ENCODE results near the gene CFAP77.

The CFAP77 gene

GRCh38 chr9:132494857-132495256, 84.8 kb downstream of the CFAP77 start:
- DNase-seq (ENCODE audit: extremely low spot score): no peak
- POLR2A ChIA-PET: no interaction called here

DNA sequence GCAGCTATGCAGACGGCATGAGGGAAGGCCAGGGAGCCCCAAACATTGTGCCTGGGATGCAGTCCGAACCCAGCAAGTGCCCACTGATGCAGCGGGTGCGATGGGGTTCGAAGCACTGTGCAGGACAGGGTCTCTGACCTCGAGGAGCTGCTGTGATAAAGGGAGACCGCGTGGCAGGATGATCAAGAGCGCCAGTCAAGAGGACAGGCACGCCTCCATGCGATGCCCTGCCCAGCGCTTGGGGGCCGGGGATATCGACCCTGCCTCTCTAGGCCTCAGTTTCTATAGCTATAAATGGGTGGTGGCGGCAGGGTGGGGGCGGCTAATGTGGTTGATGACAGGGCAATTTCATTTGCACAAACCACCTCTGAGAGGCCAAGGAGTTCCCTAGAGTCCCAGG, 87.7 kb downstream of the CFAP77 start:
- CTCF ChIA-PET: no interaction called here
- no peak for DNase-seq (ENCODE audit: extremely low spot score)
- POLR2A ChIA-PET: no interaction called here
- TF ChIP-seq SP1 (IDR thresholded peaks at IDR 0.05) (no peak), CTBP1 (IDR thresholded peaks at IDR 0.05; ENCODE audit: borderline replicate concordance) (no peak), ELF4 (IDR thresholded peaks at IDR 0.05) (no peak), SUZ12 (IDR thresholded peaks at IDR 0.05) (no peak), FOXA1 (IDR thresholded peaks at IDR 0.05) (no peak), ZNF384 (IDR thresholded peaks at IDR 0.05) (no peak), ARNT (IDR thresholded peaks at IDR 0.05) (no peak), LEF1 (IDR thresholded peaks at IDR 0.05; ENCODE audit: borderline replicate concordance) (no peak), TARDBP (IDR thresholded peaks at IDR 0.05) (no peak), NFRKB (IDR thresholded peaks at IDR 0.05) (no peak)
- TF ChIP-seq, protein P1, sequence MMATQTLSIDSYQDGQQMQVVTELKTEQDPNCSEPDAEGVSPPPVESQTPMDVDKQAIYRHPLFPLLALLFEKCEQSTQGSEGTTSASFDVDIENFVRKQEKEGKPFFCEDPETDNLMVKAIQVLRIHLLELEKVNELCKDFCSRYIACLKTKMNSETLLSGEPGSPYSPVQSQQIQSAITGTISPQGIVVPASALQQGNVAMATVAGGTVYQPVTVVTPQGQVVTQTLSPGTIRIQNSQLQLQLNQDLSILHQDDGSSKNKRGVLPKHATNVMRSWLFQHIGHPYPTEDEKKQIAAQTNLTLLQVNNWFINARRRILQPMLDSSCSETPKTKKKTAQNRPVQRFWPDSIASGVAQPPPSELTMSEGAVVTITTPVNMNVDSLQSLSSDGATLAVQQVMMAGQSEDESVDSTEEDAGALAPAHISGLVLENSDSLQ (IDR thresholded peaks at IDR 0.05): no peak

More at GRCh38 chr9:132494857-132495256, 84.8 kb downstream of the CFAP77 start:
- TF ChIP-seq FOXK2 (IDR thresholded peaks at IDR 0.05) (no peak), HDGF (IDR thresholded peaks at IDR 0.05; ENCODE audit: borderline replicate concordance) (no peak), CTBP1 (IDR thresholded peaks at IDR 0.05; ENCODE audit: borderline replicate concordance) (no peak), TARDBP (IDR thresholded peaks at IDR 0.05) (no peak), SUZ12 (IDR thresholded peaks at IDR 0.05) (no peak), SP1 (IDR thresholded peaks at IDR 0.05) (no peak), BHLHE40 (IDR thresholded peaks at IDR 0.05; ENCODE audit: borderline replicate concordance) (no peak), LEF1 (IDR thresholded peaks at IDR 0.05; ENCODE audit: borderline replicate concordance) (no peak), ARNT (IDR thresholded peaks at IDR 0.05) (no peak)
- TF ChIP-seq, protein P1 (IDR thresholded peaks at IDR 0.05): no peak
- CTCF ChIA-PET: no interaction called here

DNA sequence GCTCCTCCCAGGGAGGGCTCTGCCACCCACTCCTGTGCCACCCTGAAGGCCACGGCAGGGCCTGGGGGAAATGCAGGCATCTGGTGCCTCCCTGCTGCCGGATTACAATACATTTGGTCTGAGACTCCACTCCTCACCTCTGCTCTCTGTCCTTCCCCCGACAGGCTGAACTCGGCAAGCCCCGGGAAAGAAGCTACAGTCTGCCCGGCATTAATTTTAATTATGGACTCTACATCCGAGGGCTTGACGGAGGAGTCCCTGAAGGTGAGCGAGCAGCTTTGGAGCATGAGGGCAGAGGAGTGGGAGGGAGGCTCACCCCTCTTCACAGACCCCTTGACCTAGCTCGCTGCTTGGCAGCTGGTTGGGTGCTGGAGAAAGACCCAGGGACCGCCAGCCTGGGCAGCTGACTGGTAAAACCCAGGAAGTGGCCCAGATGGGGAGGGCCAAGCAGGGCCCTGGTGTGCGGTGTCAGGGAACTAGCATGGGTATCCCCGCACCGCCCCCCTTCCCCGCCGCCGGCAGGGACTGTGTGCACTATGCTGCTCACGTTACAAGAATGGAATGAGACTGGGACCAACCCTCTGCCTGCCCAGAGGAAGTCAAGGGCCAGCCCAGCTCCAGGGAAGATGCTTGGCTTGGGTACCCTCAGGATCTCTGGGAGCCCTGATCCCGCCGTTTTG, 88.7 kb downstream of the CFAP77 start:
- POLR2A ChIA-PET: no interaction called here
- CTCF ChIA-PET: interaction anchor here (0.5 kb wide), 1 partner anchor 33 kb away, joined by 3 read pairs; no protein-coding TSS in a partner anchor
- DNase-seq (ENCODE audit: extremely low spot score): no peak
- no peak for TF ChIP-seq ARNT (IDR thresholded peaks at IDR 0.05)

GRCh38 chr9:132499251-132499650, 89.2 kb downstream of the CFAP77 start:
- CTCF ChIA-PET: interaction anchor here (0.5 to 0.7 kb wide), 2 partner anchors 32 to 48 kb away, joined by 3 to 4 read pairs; no protein-coding TSS in a partner anchor
- TF ChIP-seq FOXA1 (IDR thresholded peaks at IDR 0.05) (no peak), LEF1 (IDR thresholded peaks at IDR 0.05; ENCODE audit: borderline replicate concordance) (no peak), TARDBP (IDR thresholded peaks at IDR 0.05) (no peak), HDGF (IDR thresholded peaks at IDR 0.05; ENCODE audit: borderline replicate concordance) (no peak), NFRKB (IDR thresholded peaks at IDR 0.05) (no peak), FOXM1 (IDR thresholded peaks at IDR 0.05; ENCODE audit: borderline replicate concordance) (no peak)
- no peak for DNase-seq (ENCODE audit: extremely low spot score)
- POLR2A ChIA-PET: no interaction called here

DNA sequence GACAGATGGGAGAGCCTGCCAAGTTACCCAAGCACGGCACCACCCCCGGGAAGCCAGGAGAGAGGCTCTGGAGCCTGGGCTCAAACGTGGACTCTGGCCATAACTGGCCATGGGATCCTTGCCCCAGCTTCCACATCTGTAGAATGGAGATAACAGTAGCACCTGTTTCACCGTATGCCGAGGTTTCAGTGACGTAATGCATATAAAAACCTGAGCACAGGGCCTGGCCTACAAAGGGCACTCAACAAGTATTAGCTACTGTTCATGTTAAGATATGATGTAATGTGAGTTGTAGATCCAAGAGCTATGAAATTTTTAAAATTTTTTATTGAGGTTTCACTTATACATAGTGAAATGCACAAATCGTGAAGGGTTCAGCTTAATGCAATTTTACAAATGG, 90.2 kb downstream of the CFAP77 start:
- ChIA-PET POLR2A (no interaction called here), CTCF (no interaction called here)
- DNase-seq (ENCODE audit: extremely low spot score): no peak
- TF ChIP-seq L3MBTL2 (conservative IDR thresholded peaks at IDR 0.05) (no peak), ZNF384 (IDR thresholded peaks at IDR 0.05) (no peak), HDGF (IDR thresholded peaks at IDR 0.05; ENCODE audit: borderline replicate concordance) (no peak), FOXK2 (IDR thresholded peaks at IDR 0.05) (no peak), ARNT (IDR thresholded peaks at IDR 0.05) (no peak), ELF4 (IDR thresholded peaks at IDR 0.05) (no peak), TARDBP (IDR thresholded peaks at IDR 0.05) (no peak), CTBP1 (IDR thresholded peaks at IDR 0.05; ENCODE audit: borderline replicate concordance) (no peak), SP1 (IDR thresholded peaks at IDR 0.05) (no peak), FOXM1 (IDR thresholded peaks at IDR 0.05; ENCODE audit: borderline replicate concordance) (no peak), FOXA1 (IDR thresholded peaks at IDR 0.05) (no peak), NFRKB (IDR thresholded peaks at IDR 0.05) (no peak), BHLHE40 (IDR thresholded peaks at IDR 0.05; ENCODE audit: borderline replicate concordance) (no peak), LEF1 (IDR thresholded peaks at IDR 0.05; ENCODE audit: borderline replicate concordance) (no peak), SUZ12 (IDR thresholded peaks at IDR 0.05) (no peak)
- TF ChIP-seq, protein P1 (IDR thresholded peaks at IDR 0.05): no peak

DNA sequence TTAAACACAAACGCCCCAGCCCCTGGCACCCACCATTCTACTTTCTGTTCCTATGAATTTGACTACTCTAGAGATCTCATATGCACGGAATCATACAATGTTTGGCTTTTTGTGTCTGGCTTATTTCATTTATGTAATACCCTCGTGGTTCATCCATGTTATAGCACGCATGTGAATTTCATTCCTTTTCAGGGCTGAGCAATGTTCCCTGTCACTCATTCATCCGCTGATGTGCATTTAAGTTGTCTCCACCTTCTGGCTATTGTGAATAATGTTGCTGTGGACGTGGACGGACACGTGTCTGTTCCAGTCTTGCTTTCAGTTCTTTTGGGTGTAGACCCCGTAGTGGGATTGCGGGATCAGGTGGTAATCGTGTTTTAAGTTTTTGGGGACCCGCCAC, 92.5 kb downstream of the CFAP77 start:
- no peak for TF ChIP-seq BHLHE40 (IDR thresholded peaks at IDR 0.05; ENCODE audit: borderline replicate concordance)
- no peak for TF ChIP-seq FOXK2 (IDR thresholded peaks at IDR 0.05)
- TF ChIP-seq, protein P1 (IDR thresholded peaks at IDR 0.05): peak; percentile 63
- no peak for TF ChIP-seq ELF4 (IDR thresholded peaks at IDR 0.05)
- no peak for TF ChIP-seq HDGF (IDR thresholded peaks at IDR 0.05; ENCODE audit: borderline replicate concordance)
- ChIA-PET CTCF (no interaction called here), POLR2A (no interaction called here)
- DNase-seq (ENCODE audit: extremely low spot score): no peak

All from HEK293T (cell line).